Liver (tissue), 9 donors: Measurements from ENCODE around the gene FGF12. TPM values are rescaled to one million over a fixed set of nuclear protein-coding genes. Genes with fewer than 3 reads are reported as not detected.

Experiments
- DNase-seq: peaks from one replicate; pipeline ENCODE4 v3.0.0-alpha.2; 2017; ENCODE audit warnings: low spot score
- H3K27ac ChIP-seq, 2 donors: one replicate each; pipeline ENCODE4 v1.7.0; 2013; ENCODE audit warnings: inconsistent platforms in 2 of 2, low read length in 2 of 2, control low read depth in 1 of 2, low read depth in 1 of 2, mild to moderate bottlenecking in 1 of 2
- H3K27me3 ChIP-seq, 4 donors: one replicate each; pipeline versions ENCODE4 v1.6.1 to v1.7.0; 2013; ENCODE audit warnings: low read length in 3 of 4, inconsistent platforms in 1 of 4, mild to moderate bottlenecking in 1 of 4, moderate library complexity in 1 of 4; ENCODE audit not compliant: control insufficient read depth in 4 of 4, insufficient read depth in 4 of 4
- H3K36me3 ChIP-seq, 4 donors: one replicate each; pipeline versions ENCODE4 v1.6.1 to v1.7.0; 2013; ENCODE audit warnings: low read length in 3 of 4, mild to moderate bottlenecking in 3 of 4, low read depth in 1 of 4, moderate library complexity in 1 of 4; ENCODE audit not compliant: control insufficient read depth in 4 of 4, insufficient read depth in 3 of 4
- H3K4me1 ChIP-seq, 4 donors: one replicate each; pipeline versions ENCODE4 v1.6.1 to v1.7.0; 2013; ENCODE audit warnings: low read length in 3 of 4, mild to moderate bottlenecking in 3 of 4, moderate library complexity in 1 of 4; ENCODE audit not compliant: control insufficient read depth in 4 of 4, insufficient read depth in 4 of 4
- H3K4me3 ChIP-seq, 3 donors: one replicate each; pipeline versions ENCODE4 v1.6.1 to v1.7.0; 2013; ENCODE audit warnings: low read length in 3 of 3, control low read depth in 1 of 3, low read depth in 1 of 3, mild to moderate bottlenecking in 1 of 3
- H3K9ac ChIP-seq, 2 donors: one replicate each; pipeline ENCODE4 v1.7.0; 2013; ENCODE audit warnings: low read length in 2 of 2, mild to moderate bottlenecking in 2 of 2, moderate library complexity in 2 of 2, control low read depth in 1 of 2, low read depth in 1 of 2
- H3K9me3 ChIP-seq, 4 donors: one replicate each; pipeline versions ENCODE4 v1.6.1 to v1.7.0; 2013; ENCODE audit warnings: low read length in 3 of 4; ENCODE audit not compliant: control insufficient read depth in 4 of 4
- EGR1 ChIP-seq, 2 donors: IDR thresholded peaks; 2 replicates each; pipeline ENCODE4 v1.6.1; 2016 to 2018; ENCODE audit warnings: antibody characterized with exemption in 2 of 2, low read depth in 2 of 2
- FOXA1 ChIP-seq: IDR thresholded peaks from 2 replicates; pipeline ENCODE4 v1.6.1; 2016; ENCODE audit warnings: antibody characterized with exemption
- FOXA2 ChIP-seq: IDR thresholded peaks from 2 replicates; pipeline ENCODE4 v1.6.1; 2016; ENCODE audit warnings: antibody characterized with exemption
- GABPA ChIP-seq, 2 donors: IDR thresholded peaks in 1 of 2; conservative IDR thresholded peaks in 1 of 2; 2 replicates each; pipeline ENCODE4 v1.6.1; 2016; ENCODE audit warnings: antibody characterized with exemption in 2 of 2, mild to moderate bottlenecking in 1 of 2, moderate library complexity in 1 of 2
- HNF4A ChIP-seq, 2 donors: conservative IDR thresholded peaks; 2 replicates each; pipeline ENCODE4 v1.6.1; 2016; ENCODE audit warnings: antibody characterized with exemption in 2 of 2, mild to moderate bottlenecking in 2 of 2
- HNF4G ChIP-seq: IDR thresholded peaks from 2 replicates; pipeline ENCODE4 v1.6.1; 2016; ENCODE audit warnings: antibody characterized with exemption
- JUND ChIP-seq, 2 donors: IDR thresholded peaks; 2 replicates each; pipeline ENCODE4 v1.6.1; 2016; ENCODE audit warnings: antibody characterized with exemption in 2 of 2
- NR2F2 ChIP-seq: IDR thresholded peaks from 2 replicates; pipeline ENCODE4 v1.6.1; 2016; ENCODE audit warnings: antibody characterized with exemption
- RAD21 ChIP-seq, 2 donors: IDR thresholded peaks; 2 replicates each; pipeline ENCODE4 v1.6.1; 2016; ENCODE audit warnings: antibody characterized with exemption in 2 of 2, mild to moderate bottlenecking in 2 of 2
- RXRA ChIP-seq, 2 donors: IDR thresholded peaks; 2 replicates each; pipeline ENCODE4 v1.6.1; 2017 to 2018; ENCODE audit warnings: antibody characterized with exemption in 2 of 2, mild to moderate bottlenecking in 1 of 2
- SP1 ChIP-seq: IDR thresholded peaks from 2 replicates; pipeline ENCODE4 v1.6.1; 2018; ENCODE audit warnings: antibody characterized with exemption, mild to moderate bottlenecking
- TAF1 ChIP-seq: conservative IDR thresholded peaks from 2 replicates; pipeline ENCODE4 v1.6.1; 2016; ENCODE audit warnings: antibody characterized with exemption, mild to moderate bottlenecking
- YY1 ChIP-seq: IDR thresholded peaks from 2 replicates; pipeline ENCODE4 v1.6.1; 2016; ENCODE audit warnings: antibody characterized with exemption, mild to moderate bottlenecking
- WGBS: extraction: QIAGEN DNeasy Blood & Tissue Kit; methylation state at CpG from one replicate; pipeline ENCODE4 v1.1.7; 2013; 5-methylcytosine and 5-hydroxymethylcytosine counted together
- polyA plus RNA-seq, 2 donors: library from polyadenylated mRNA; stranded (reverse) in 1 of 2; unstranded in 1 of 2; fragments of 200-250 nt in 1 of 2; fragments of >200 nt in 1 of 2; fragmentation: Nextera tagmentation in 1 of 2; extraction: Ambion mirVana in 1 of 2; gene quantifications; one replicate each; pipeline versions ENCODE4 v1.2.1 to v1.2.3, GENCODE V29; 2013 to 2015
- total RNA-seq, 2 donors: library from RNA; depleted of rRNA; stranded (reverse); fragments of >200 nt; gene quantifications; one replicate each; pipeline ENCODE4 v1.2.3, GENCODE V29; 2014
- TF ChIP-seq, protein P1 (sequence below): IDR thresholded peaks from 2 replicates; pipeline ENCODE4 v1.6.1; 2016; ENCODE audit warnings: antibody characterized with exemption
- TF ChIP-seq, protein P2 (sequence below): IDR thresholded peaks from 2 replicates; pipeline ENCODE4 v1.6.1; 2016; ENCODE audit warnings: antibody characterized with exemption
- TF ChIP-seq, protein P3 (sequence below): IDR thresholded peaks from 2 replicates; pipeline ENCODE4 v1.6.1; 2016; ENCODE audit warnings: antibody characterized with exemption
- TF ChIP-seq, protein P4 (sequence below): IDR thresholded peaks from 2 replicates; pipeline ENCODE4 v1.6.1; 2016; ENCODE audit warnings: antibody characterized with exemption, mild to moderate bottlenecking
- TF ChIP-seq, protein P5 (sequence below): fragments of 150-350 bp; IDR thresholded peaks from 2 replicates; pipeline ENCODE4 v1.5.1; 2017; ENCODE audit warnings: improper control_type of control experiment, low read depth, low read length; ENCODE audit not compliant: missing input control
- donor health status: healthy.
- donor health status: healthy.
- donor health status: healthy.
- donor health status: healthy.
- donor health status: healthy.

FGF12 gene
- total and polyA plus RNA-seq, 4 donors, result 0.11 to 0.59 (median 0.19) TPM

DNA sequence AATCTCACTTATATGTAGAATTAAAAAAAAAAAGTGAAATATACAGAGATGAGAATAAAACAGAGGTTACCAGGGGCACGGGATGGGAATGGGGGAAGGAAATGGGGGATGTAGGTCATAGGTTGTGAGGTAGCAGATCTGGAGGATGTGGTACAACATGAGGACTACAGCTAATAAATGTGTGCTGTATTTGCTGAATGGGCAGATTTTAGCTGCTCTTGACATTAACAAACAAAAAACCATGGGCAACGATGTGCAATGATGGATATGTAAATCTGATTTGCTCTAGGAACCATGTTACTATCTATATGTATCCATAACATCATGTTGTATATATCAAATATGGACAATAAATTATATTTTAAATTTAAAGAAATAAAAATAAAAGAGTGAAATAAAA lies 87.4 kb downstream of the FGF12 start:
- TF ChIP-seq EGR1 (IDR thresholded peaks at IDR 0.05; ENCODE audit: low read depth in 2 of 2) (no peak), RXRA (IDR thresholded peaks at IDR 0.05) (no peak), TAF1 (no peak), NR2F2 (no peak), JUND (IDR thresholded peaks at IDR 0.05) (no peak), SP1 (no peak), RAD21 (IDR thresholded peaks at IDR 0.05) (no peak), FOXA1 (no peak), HNF4G (no peak), HNF4A (conservative IDR thresholded peaks at IDR 0.05) (no peak), YY1 (no peak), GABPA (IDR thresholded peaks at IDR 0.05 in 1 of 2, conservative IDR thresholded peaks at IDR 0.05 in 1 of 2) (no peak), FOXA2 (no peak)
- TF ChIP-seq, protein P1, sequence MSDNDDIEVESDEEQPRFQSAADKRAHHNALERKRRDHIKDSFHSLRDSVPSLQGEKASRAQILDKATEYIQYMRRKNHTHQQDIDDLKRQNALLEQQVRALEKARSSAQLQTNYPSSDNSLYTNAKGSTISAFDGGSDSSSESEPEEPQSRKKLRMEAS, result no peak
- TF ChIP-seq, protein P2, sequence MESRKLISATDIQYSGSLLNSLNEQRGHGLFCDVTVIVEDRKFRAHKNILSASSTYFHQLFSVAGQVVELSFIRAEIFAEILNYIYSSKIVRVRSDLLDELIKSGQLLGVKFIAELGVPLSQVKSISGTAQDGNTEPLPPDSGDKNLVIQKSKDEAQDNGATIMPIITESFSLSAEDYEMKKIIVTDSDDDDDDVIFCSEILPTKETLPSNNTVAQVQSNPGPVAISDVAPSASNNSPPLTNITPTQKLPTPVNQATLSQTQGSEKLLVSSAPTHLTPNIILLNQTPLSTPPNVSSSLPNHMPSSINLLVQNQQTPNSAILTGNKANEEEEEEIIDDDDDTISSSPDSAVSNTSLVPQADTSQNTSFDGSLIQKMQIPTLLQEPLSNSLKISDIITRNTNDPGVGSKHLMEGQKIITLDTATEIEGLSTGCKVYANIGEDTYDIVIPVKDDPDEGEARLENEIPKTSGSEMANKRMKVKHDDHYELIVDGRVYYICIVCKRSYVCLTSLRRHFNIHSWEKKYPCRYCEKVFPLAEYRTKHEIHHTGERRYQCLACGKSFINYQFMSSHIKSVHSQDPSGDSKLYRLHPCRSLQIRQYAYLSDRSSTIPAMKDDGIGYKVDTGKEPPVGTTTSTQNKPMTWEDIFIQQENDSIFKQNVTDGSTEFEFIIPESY, result no peak
- TF ChIP-seq, protein P3, sequence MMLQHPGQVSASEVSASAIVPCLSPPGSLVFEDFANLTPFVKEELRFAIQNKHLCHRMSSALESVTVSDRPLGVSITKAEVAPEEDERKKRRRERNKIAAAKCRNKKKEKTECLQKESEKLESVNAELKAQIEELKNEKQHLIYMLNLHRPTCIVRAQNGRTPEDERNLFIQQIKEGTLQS, result no peak
- TF ChIP-seq, protein P4, sequence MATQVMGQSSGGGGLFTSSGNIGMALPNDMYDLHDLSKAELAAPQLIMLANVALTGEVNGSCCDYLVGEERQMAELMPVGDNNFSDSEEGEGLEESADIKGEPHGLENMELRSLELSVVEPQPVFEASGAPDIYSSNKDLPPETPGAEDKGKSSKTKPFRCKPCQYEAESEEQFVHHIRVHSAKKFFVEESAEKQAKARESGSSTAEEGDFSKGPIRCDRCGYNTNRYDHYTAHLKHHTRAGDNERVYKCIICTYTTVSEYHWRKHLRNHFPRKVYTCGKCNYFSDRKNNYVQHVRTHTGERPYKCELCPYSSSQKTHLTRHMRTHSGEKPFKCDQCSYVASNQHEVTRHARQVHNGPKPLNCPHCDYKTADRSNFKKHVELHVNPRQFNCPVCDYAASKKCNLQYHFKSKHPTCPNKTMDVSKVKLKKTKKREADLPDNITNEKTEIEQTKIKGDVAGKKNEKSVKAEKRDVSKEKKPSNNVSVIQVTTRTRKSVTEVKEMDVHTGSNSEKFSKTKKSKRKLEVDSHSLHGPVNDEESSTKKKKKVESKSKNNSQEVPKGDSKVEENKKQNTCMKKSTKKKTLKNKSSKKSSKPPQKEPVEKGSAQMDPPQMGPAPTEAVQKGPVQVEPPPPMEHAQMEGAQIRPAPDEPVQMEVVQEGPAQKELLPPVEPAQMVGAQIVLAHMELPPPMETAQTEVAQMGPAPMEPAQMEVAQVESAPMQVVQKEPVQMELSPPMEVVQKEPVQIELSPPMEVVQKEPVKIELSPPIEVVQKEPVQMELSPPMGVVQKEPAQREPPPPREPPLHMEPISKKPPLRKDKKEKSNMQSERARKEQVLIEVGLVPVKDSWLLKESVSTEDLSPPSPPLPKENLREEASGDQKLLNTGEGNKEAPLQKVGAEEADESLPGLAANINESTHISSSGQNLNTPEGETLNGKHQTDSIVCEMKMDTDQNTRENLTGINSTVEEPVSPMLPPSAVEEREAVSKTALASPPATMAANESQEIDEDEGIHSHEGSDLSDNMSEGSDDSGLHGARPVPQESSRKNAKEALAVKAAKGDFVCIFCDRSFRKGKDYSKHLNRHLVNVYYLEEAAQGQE, result no peak
- TF ChIP-seq, protein P5, sequence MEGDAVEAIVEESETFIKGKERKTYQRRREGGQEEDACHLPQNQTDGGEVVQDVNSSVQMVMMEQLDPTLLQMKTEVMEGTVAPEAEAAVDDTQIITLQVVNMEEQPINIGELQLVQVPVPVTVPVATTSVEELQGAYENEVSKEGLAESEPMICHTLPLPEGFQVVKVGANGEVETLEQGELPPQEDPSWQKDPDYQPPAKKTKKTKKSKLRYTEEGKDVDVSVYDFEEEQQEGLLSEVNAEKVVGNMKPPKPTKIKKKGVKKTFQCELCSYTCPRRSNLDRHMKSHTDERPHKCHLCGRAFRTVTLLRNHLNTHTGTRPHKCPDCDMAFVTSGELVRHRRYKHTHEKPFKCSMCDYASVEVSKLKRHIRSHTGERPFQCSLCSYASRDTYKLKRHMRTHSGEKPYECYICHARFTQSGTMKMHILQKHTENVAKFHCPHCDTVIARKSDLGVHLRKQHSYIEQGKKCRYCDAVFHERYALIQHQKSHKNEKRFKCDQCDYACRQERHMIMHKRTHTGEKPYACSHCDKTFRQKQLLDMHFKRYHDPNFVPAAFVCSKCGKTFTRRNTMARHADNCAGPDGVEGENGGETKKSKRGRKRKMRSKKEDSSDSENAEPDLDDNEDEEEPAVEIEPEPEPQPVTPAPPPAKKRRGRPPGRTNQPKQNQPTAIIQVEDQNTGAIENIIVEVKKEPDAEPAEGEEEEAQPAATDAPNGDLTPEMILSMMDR, result no peak
- no peaks in the 10 kb centered on the region for H3K27me3 ChIP-seq
- DNase-seq, result no peak
- no peaks in the 10 kb centered on the region for H3K36me3 ChIP-seq
- 79% methylated on average over 2 of the region's 2 CpGs for WGBS
- H3K27ac ChIP-seq, result no peak overlapping the region
- no peak overlapping the region for H3K4me3 ChIP-seq
- no peaks in the 10 kb centered on the region for H3K9me3 ChIP-seq
- no peaks in the 10 kb centered on the region for H3K4me1 ChIP-seq
- H3K9ac ChIP-seq, result no peak overlapping the region
